ENCODE measurements around the gene TM9SF1. TPM values are rescaled to one million over a fixed set of nuclear protein-coding genes. Genes with fewer than 3 reads are reported as not detected.
"Not testable (repeated sequence)": the region's sequence is repeated elsewhere in the genome, so short reads cannot be mapped to it uniquely, and the experiment has no call there.

TM9SF1 gene
- total and polyA plus RNA-seq, 10 donors = 4.7 to 53.6 (median 34.5) TPM

- no peaks in the 10 kb centered on the region for H3K27me3 ChIP-seq (replicated peaks in 1 of 7)
- intact Hi-C loops (cut with DNase I; ENCODE audit: low total_unique reads) = no loop called here
- 43 to 58% (median 53%) methylated on average over 3 of the region's 3 CpGs for WGBS, 5 donors
- TF ChIP-seq POLR2A (IDR thresholded peaks at IDR 0.05) (no peak), POLR2AphosphoS5 (IDR thresholded peaks at IDR 0.05) (no peak), CTCF (IDR thresholded peaks at IDR 0.05 in 8 of 11, conservative IDR thresholded peaks at IDR 0.05 in 3 of 11) (no peak)
- DNase-seq = no peak
- peaks cover 8 to 26% (median 18%) of the 10 kb centered on the region in 6 donors for H3K4me1 ChIP-seq
- no peaks in the 10 kb centered on the region for H3K9me3 ChIP-seq
- peaks cover 0 to 27% (median 7%) of the 10 kb centered on the region in 6 donors for H3K36me3 ChIP-seq
- H3K27ac ChIP-seq = no peak overlapping the region
- no peak overlapping the region for H3K4me3 ChIP-seq
These were observed 24.3 kb upstream of the TM9SF1 start for GRCh38 chr14:24219521-24219920.

GRCh38 chr14:24219080-24219479 lies 23.8 kb upstream of the TM9SF1 start:
- intact Hi-C loops (cut with DNase I; ENCODE audit: low total_unique reads) = no loop called here
- Histone ChIP-seq H3K4me1 (peaks cover 12 to 26% (median 22%) of the 10 kb centered on the region in 6 donors), H3K27me3 (replicated peaks in 1 of 7) (no peaks in the 10 kb centered on the region), H3K27ac (no peak overlapping the region), H3K36me3 (peaks cover 0 to 27% (median 7%) of the 10 kb centered on the region in 6 donors), H3K4me3 (no peak overlapping the region), H3K9me3 (no peaks in the 10 kb centered on the region)
- 88 to 96% (median 95%) methylated on average over 4 of the region's 4 CpGs for WGBS, 5 donors
- no peak for DNase-seq
- no peak for TF ChIP-seq POLR2AphosphoS5 (IDR thresholded peaks at IDR 0.05)
- no peak for TF ChIP-seq POLR2A (IDR thresholded peaks at IDR 0.05)

GRCh38 chr14:24216876-24217275 lies 21.6 kb upstream of the TM9SF1 start:
- H3K27me3 ChIP-seq (replicated peaks in 1 of 7); H3K4me3 ChIP-seq; H3K9me3 ChIP-seq; DNase-seq; intact Hi-C loops (cut with DNase I; ENCODE audit: low total_unique reads): not testable (repeated sequence)
- peaks cover 22 to 43% (median 38%) of the 10 kb centered on the region in 6 donors for H3K4me1 ChIP-seq
- peaks cover 0 to 29% (median 7%) of the 10 kb centered on the region in 6 donors for H3K36me3 ChIP-seq
- peak overlapping the region in 3 of 8 donors; percentile 98 to 99 (median 98) for H3K27ac ChIP-seq
- 84 to 100% (median 96%) methylated on average over 1 of the region's 1 CpG for WGBS, 5 donors

- no peak for TF ChIP-seq POLR2A (IDR thresholded peaks at IDR 0.05)
- TF ChIP-seq CTCF (IDR thresholded peaks at IDR 0.05 in 8 of 11, conservative IDR thresholded peaks at IDR 0.05 in 3 of 11) = no peak
- TF ChIP-seq POLR2AphosphoS5 (IDR thresholded peaks at IDR 0.05) = no peak
- DNase-seq = no peak
- H3K4me3 ChIP-seq = peak overlapping the region in 2 of 8 donors; percentile 69 to 96
- H3K36me3 ChIP-seq = peaks cover 0 to 34% (median 10%) of the 10 kb centered on the region in 6 donors
- H3K9me3 ChIP-seq = no peaks in the 10 kb centered on the region
- 83 to 92% (median 88%) methylated on average over 2 of the region's 2 CpGs for WGBS, 5 donors
- intact Hi-C loops (cut with DNase I; ENCODE audit: low total_unique reads) = no loop called here
- no peaks in the 10 kb centered on the region for H3K27me3 ChIP-seq (replicated peaks in 1 of 7)
- H3K4me1 ChIP-seq = peaks cover 24 to 48% (median 43%) of the 10 kb centered on the region in 6 donors
- peak overlapping the region; percentile 91 to 99 (median 96) for H3K27ac ChIP-seq
These were observed 21.1 kb upstream of the TM9SF1 start for GRCh38 chr14:24216345-24216699.

GRCh38 chr14:24215495-24216344 lies 20.5 kb upstream of the TM9SF1 start, which contains the start of gene MDP1:
Gene MDP1, minus strand, starts transcription at chr14:24216066. Its CDS starts 111 bp downstream, at chr14:24215955.
- Histone ChIP-seq H3K4me3 (peak within 1 kb of the TSS; percentile 60 to 96 (median 77)), H3K27ac (peak within 1 kb of the TSS; percentile 91 to 99 (median 96)), H3K9me3 (no peaks in the 10 kb centered on the region), H3K27me3 (replicated peaks in 1 of 7) (no peaks in the 10 kb centered on the region), H3K36me3 (peaks cover 0 to 40% (median 15%) of the 10 kb centered on the region in 6 donors), H3K4me1 (peaks cover 24 to 54% (median 48%) of the 10 kb centered on the region in 6 donors)
- TF ChIP-seq CTCF (IDR thresholded peaks at IDR 0.05 in 8 of 11, conservative IDR thresholded peaks at IDR 0.05 in 3 of 11) = peak in 10 of 11 experiments; percentile 38 to 79 (median 73)
- TF ChIP-seq POLR2A (IDR thresholded peaks at IDR 0.05) = peak in 2 of 3 donors; percentile 19 to 77
- peak; percentile 96 to 97 (median 97) for TF ChIP-seq POLR2AphosphoS5 (IDR thresholded peaks at IDR 0.05)
- intact Hi-C loops (cut with DNase I; ENCODE audit: low total_unique reads) = no loop called here
- DNase-seq = peak; percentile 97
- WGBS, 5 donors = 0 to 1% (median 0%) methylated on average over 32 to 40 of the region's 40 CpGs
